ENCODE data around the gene SCUBE1.

SCUBE1 gene

GRCh38 chr22:43164636-43165035 lies 178.5 kb downstream of the SCUBE1 start:
- peak overlapping the region; percentile 50 for H3K27ac Mint-ChIP-seq
- H3K9me3 Mint-ChIP-seq, result no peaks in the 10 kb centered on the region
- peaks cover 14% of the 10 kb centered on the region for H3K4me1 Mint-ChIP-seq
- no peak for DNase-seq
- H3K36me3 Mint-ChIP-seq (ENCODE audit: low read depth), result peaks cover 5% of the 10 kb centered on the region
- H3K4me3 Mint-ChIP-seq, result no peak overlapping the region
- peaks cover 6% of the 10 kb centered on the region for H3K27me3 Mint-ChIP-seq (ENCODE audit: low read depth, poor library complexity)
- TF ChIP-seq, protein P1, sequence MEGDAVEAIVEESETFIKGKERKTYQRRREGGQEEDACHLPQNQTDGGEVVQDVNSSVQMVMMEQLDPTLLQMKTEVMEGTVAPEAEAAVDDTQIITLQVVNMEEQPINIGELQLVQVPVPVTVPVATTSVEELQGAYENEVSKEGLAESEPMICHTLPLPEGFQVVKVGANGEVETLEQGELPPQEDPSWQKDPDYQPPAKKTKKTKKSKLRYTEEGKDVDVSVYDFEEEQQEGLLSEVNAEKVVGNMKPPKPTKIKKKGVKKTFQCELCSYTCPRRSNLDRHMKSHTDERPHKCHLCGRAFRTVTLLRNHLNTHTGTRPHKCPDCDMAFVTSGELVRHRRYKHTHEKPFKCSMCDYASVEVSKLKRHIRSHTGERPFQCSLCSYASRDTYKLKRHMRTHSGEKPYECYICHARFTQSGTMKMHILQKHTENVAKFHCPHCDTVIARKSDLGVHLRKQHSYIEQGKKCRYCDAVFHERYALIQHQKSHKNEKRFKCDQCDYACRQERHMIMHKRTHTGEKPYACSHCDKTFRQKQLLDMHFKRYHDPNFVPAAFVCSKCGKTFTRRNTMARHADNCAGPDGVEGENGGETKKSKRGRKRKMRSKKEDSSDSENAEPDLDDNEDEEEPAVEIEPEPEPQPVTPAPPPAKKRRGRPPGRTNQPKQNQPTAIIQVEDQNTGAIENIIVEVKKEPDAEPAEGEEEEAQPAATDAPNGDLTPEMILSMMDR (IDR thresholded peaks at IDR 0.05), result no peak

DNA sequence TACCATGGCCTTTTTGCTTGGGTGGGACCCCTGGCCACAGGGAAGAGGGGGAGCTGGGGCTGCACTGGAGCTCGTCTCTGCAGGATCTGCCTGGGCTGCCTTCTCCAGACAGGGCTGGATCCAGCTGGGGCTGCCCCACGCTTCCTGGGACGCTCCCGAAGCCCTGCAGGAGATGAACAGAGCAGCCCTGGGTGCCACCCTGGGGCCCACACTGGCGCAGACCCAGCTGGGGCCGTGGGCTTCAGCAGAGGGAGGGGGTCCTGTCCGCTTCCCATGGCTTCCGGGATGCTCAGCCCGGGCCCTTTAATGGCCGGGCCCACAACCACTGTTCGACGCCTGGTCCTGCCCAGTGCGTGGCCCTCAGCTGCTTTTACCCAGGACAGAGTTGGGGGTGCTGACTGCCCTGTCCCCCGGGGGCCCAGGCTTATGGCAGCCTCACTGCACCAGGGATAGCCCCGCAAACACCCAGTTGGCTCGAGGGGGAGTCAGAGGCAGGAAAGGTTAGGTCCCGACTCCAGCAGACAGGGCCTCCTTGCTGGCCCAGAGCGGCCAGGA lies 179.9 kb downstream of the SCUBE1 start:
- no peak for DNase-seq
- no peak overlapping the region for H3K4me3 Mint-ChIP-seq
- H3K36me3 Mint-ChIP-seq (ENCODE audit: low read depth), result peaks cover 5% of the 10 kb centered on the region
- H3K9me3 Mint-ChIP-seq, result no peaks in the 10 kb centered on the region
- TF ChIP-seq, protein P1 (IDR thresholded peaks at IDR 0.05), result no peak
- H3K27me3 Mint-ChIP-seq (ENCODE audit: low read depth, poor library complexity), result peaks cover 7% of the 10 kb centered on the region
- H3K27ac Mint-ChIP-seq, result no peak overlapping the region
- H3K4me1 Mint-ChIP-seq, result peaks cover 19% of the 10 kb centered on the region

- no peak for DNase-seq
- peaks cover 24% of the 10 kb centered on the region for H3K4me1 Mint-ChIP-seq
- no peaks in the 10 kb centered on the region for H3K9me3 Mint-ChIP-seq
- peaks cover 12% of the 10 kb centered on the region for H3K27me3 Mint-ChIP-seq (ENCODE audit: low read depth, poor library complexity)
- H3K36me3 Mint-ChIP-seq (ENCODE audit: low read depth), result peaks cover under 1% of the 10 kb centered on the region
- H3K27ac Mint-ChIP-seq, result no peak overlapping the region
- TF ChIP-seq, protein P1 (IDR thresholded peaks at IDR 0.05), result no peak
- H3K4me3 Mint-ChIP-seq, result no peak overlapping the region
These were observed 180.6 kb downstream of the SCUBE1 start for GRCh38 chr22:43162412-43163150.

DNA sequence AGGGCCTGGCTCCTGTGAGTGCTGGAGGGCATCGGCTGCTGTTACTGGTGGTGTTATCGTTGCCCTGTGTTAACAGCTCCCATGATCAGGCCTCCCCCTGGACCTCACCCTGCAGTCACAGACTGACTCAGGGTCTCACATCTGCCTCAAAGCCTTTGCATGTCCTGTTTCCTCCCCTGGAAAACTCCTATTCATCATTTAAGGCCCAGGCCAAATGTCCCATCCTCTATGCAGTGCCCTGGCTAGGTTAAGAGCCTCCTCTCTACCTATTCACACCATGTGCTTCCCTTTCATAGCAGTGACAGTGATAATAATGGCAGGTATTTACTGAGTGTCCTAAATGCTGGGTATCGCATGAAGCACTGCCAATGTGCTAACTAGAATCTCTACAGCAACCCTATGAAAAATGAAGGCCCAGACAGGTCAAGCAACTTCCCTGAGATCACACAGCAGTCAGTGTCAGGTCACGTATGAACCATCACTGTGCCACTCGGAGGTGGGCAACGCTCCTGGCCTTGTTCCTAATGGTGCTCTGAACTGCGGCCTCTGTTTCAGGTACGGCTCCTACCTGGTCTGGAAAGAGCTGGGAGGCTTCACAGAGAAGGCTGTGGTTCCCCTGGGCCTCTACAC lies 182.6 kb downstream of the SCUBE1 start:
- no peak for DNase-seq
- peak overlapping the region; percentile 72 for H3K27ac Mint-ChIP-seq
- H3K4me3 Mint-ChIP-seq, result no peak overlapping the region
- H3K9me3 Mint-ChIP-seq, result no peaks in the 10 kb centered on the region
- H3K4me1 Mint-ChIP-seq, result peaks cover 24% of the 10 kb centered on the region
- H3K36me3 Mint-ChIP-seq (ENCODE audit: low read depth), result no peaks in the 10 kb centered on the region
- H3K27me3 Mint-ChIP-seq (ENCODE audit: low read depth, poor library complexity), result peaks cover 15% of the 10 kb centered on the region
- TF ChIP-seq, protein P1 (IDR thresholded peaks at IDR 0.05), result no peak

- DNase-seq, result peak; percentile 43
- peaks cover 15% of the 10 kb centered on the region for H3K27me3 Mint-ChIP-seq (ENCODE audit: low read depth, poor library complexity)
- no peak overlapping the region for H3K4me3 Mint-ChIP-seq
- no peaks in the 10 kb centered on the region for H3K9me3 Mint-ChIP-seq
- H3K27ac Mint-ChIP-seq, result no peak overlapping the region
- peaks cover 20% of the 10 kb centered on the region for H3K4me1 Mint-ChIP-seq
- TF ChIP-seq, protein P1 (IDR thresholded peaks at IDR 0.05), result peak; percentile 34
- no peaks in the 10 kb centered on the region for H3K36me3 Mint-ChIP-seq (ENCODE audit: low read depth)
These were observed 183.5 kb downstream of the SCUBE1 start for GRCh38 chr22:43159484-43160178.

Data from nephron progenitor cell (in vitro differentiated cells).